GM19193 (cell line): ENCODE results near the gene ULK4.
A peak's percentile ranks its signal among the peaks of the same experiment; 100 is the strongest.

Experiments used
- POLR2A ChIP-seq: IDR thresholded peaks from 4 replicates; pipeline ENCODE4 v1.6.1; 2011; ENCODE audit not compliant: insufficient read depth, insufficient read length; ENCODE audit errors: extremely low read depth

Gene ULK4

GRCh38 chr3:41961751-41962679 lies at the start of gene ULK4:
Gene ULK4 (minus strand): TSS chr3:41962103. CDS start chr3:41954759, 7,344 bp downstream.
- peak; percentile 69 for TF ChIP-seq POLR2A

- no peak for TF ChIP-seq POLR2A
These were observed 48.6 kb upstream of the ULK4 start for GRCh38 chr3:42010530-42010929.

GRCh38 chr3:42009456-42009855 lies 47.6 kb upstream of the ULK4 start:
- no peak for TF ChIP-seq POLR2A

- TF ChIP-seq POLR2A = no peak
These were observed 45.9 kb upstream of the ULK4 start for GRCh38 chr3:42007785-42008184.

- TF ChIP-seq POLR2A = no peak
These were observed 43.5 kb upstream of the ULK4 start for GRCh38 chr3:42005401-42005800.

GRCh38 chr3:42002790-42003189 lies 40.9 kb upstream of the ULK4 start:
- TF ChIP-seq POLR2A = no peak

- TF ChIP-seq POLR2A = no peak
These were observed 39.9 kb upstream of the ULK4 start for GRCh38 chr3:42001777-42002176.

GRCh38 chr3:41999909-42000308 lies 38.0 kb upstream of the ULK4 start:
- no peak for TF ChIP-seq POLR2A

- no peak for TF ChIP-seq POLR2A
These were observed 36.0 kb upstream of the ULK4 start for GRCh38 chr3:41997702-41998550.

- TF ChIP-seq POLR2A = no peak
These were observed 29.5 kb upstream of the ULK4 start for GRCh38 chr3:41991437-41991836.

GRCh38 chr3:41989518-41989917 lies 27.6 kb upstream of the ULK4 start:
- no peak for TF ChIP-seq POLR2A

- no peak for TF ChIP-seq POLR2A
These were observed 25.7 kb upstream of the ULK4 start for GRCh38 chr3:41987627-41988026.

- TF ChIP-seq POLR2A = no peak
These were observed 24.7 kb upstream of the ULK4 start for GRCh38 chr3:41986561-41986960.

- TF ChIP-seq POLR2A = no peak
These were observed 23.1 kb upstream of the ULK4 start for GRCh38 chr3:41985018-41985417.

- no peak for TF ChIP-seq POLR2A
These were observed 13.7 kb upstream of the ULK4 start for GRCh38 chr3:41975416-41976103.
